ENCODE results near the gene REC114. TPM values are rescaled to one million over a fixed set of nuclear protein-coding genes. Genes with fewer than 3 reads are reported as not detected.
"Not testable (repeated sequence)": the region's sequence is repeated elsewhere in the genome, so short reads cannot be mapped to it uniquely, and the experiment has no call there.

REC114 gene
- total RNA-seq, result not detected
- long read RNA-seq, partial matches to known transcripts, result 0 of 7 reads
- long read RNA-seq, other reads (novel, unspliced or antisense), result 7 of 7 reads

GRCh38 chr15:73442968-73443367, at the start of gene REC114:
Gene REC114 (plus strand): TSS chr15:73443164. CDS start chr15:73443186, 22 bp downstream.
- intact Hi-C loops (cut with DNase I), result no loop called here
- no peak within 1 kb of the TSS for H3K27ac ChIP-seq
- no peaks in the 10 kb centered on the region for H3K9me3 ChIP-seq
- no peak for ATAC-seq
- DNase-seq, result no peak
- H3K4me3 ChIP-seq, result no peak within 1 kb of the TSS
- no peak for TF ChIP-seq CTCF (IDR thresholded peaks at IDR 0.05)
- H3K4me1 ChIP-seq, result no peaks in the 10 kb centered on the region
- H3K27me3 ChIP-seq (ENCODE audit: low read depth), result peaks cover 3% of the 10 kb centered on the region
- H3K36me3 ChIP-seq, result no peaks in the 10 kb centered on the region

- peaks cover 4% of the 10 kb centered on the region for H3K27me3 ChIP-seq (ENCODE audit: low read depth)
- no peaks in the 10 kb centered on the region for H3K9me3 ChIP-seq
- intact Hi-C loops (cut with DNase I), result no loop called here
- TF ChIP-seq CTCF (IDR thresholded peaks at IDR 0.05), result no peak
- no peak for DNase-seq
- H3K4me1 ChIP-seq, result no peaks in the 10 kb centered on the region
- no peak for ATAC-seq
- no peak overlapping the region for H3K27ac ChIP-seq
- H3K36me3 ChIP-seq, result no peaks in the 10 kb centered on the region
- no peak overlapping the region for H3K4me3 ChIP-seq
These were observed 49.6 kb upstream of the REC114 start for GRCh38 chr15:73393336-73393735.

- no peak for ATAC-seq
These were observed 48.2 kb upstream of the REC114 start for GRCh38 chr15:73394782-73395181.

GRCh38 chr15:73395671-73396070, 47.3 kb upstream of the REC114 start:
- Histone ChIP-seq H3K27me3 (ENCODE audit: low read depth) (peaks cover 4% of the 10 kb centered on the region), H3K9me3 (no peaks in the 10 kb centered on the region), H3K4me1 (no peaks in the 10 kb centered on the region), H3K4me3 (no peak overlapping the region), H3K27ac (no peak overlapping the region), H3K36me3 (no peaks in the 10 kb centered on the region)
- intact Hi-C loops (cut with DNase I), result no loop called here
- ATAC-seq (no peak), DNase-seq (no peak)
- TF ChIP-seq CTCF (IDR thresholded peaks at IDR 0.05), result no peak

More at GRCh38 chr15:73394782-73395181, 48.2 kb upstream of the REC114 start:
- Histone ChIP-seq H3K4me3 (no peak overlapping the region), H3K9me3 (no peaks in the 10 kb centered on the region), H3K4me1 (no peaks in the 10 kb centered on the region), H3K27ac (no peak overlapping the region), H3K27me3 (ENCODE audit: low read depth) (peaks cover 4% of the 10 kb centered on the region), H3K36me3 (no peaks in the 10 kb centered on the region)
- TF ChIP-seq CTCF (IDR thresholded peaks at IDR 0.05), result no peak
- intact Hi-C loops (cut with DNase I), result no loop called here
- no peak for DNase-seq

GRCh38 chr15:73397461-73397860, 45.5 kb upstream of the REC114 start:
- peaks cover 4% of the 10 kb centered on the region for H3K27me3 ChIP-seq (ENCODE audit: low read depth)
- no peak overlapping the region for H3K27ac ChIP-seq
- no peak overlapping the region for H3K4me3 ChIP-seq
- no peaks in the 10 kb centered on the region for H3K36me3 ChIP-seq
- TF ChIP-seq CTCF (IDR thresholded peaks at IDR 0.05), result no peak
- intact Hi-C loops (cut with DNase I), result no loop called here
- H3K9me3 ChIP-seq, result no peaks in the 10 kb centered on the region
- no peaks in the 10 kb centered on the region for H3K4me1 ChIP-seq
- ATAC-seq (no peak), DNase-seq (no peak)

- H3K36me3 ChIP-seq, result no peaks in the 10 kb centered on the region
- no peak for DNase-seq
- ATAC-seq, result no peak
These were observed 44.1 kb upstream of the REC114 start for GRCh38 chr15:73398861-73399260.

GRCh38 chr15:73400222-73400621, 42.7 kb upstream of the REC114 start:
- H3K9me3 ChIP-seq; intact Hi-C loops (cut with DNase I): not testable (repeated sequence)

More at GRCh38 chr15:73398861-73399260, 44.1 kb upstream of the REC114 start:
- H3K27ac ChIP-seq, result no peak overlapping the region
- no peak overlapping the region for H3K4me3 ChIP-seq
- intact Hi-C loops (cut with DNase I), result no loop called here
- H3K27me3 ChIP-seq (ENCODE audit: low read depth), result peaks cover 4% of the 10 kb centered on the region
- H3K9me3 ChIP-seq, result no peaks in the 10 kb centered on the region
- no peak for TF ChIP-seq CTCF (IDR thresholded peaks at IDR 0.05)
- no peaks in the 10 kb centered on the region for H3K4me1 ChIP-seq

More at GRCh38 chr15:73400222-73400621, 42.7 kb upstream of the REC114 start:
- H3K36me3 ChIP-seq; H3K4me1 ChIP-seq; H3K4me3 ChIP-seq; DNase-seq; ATAC-seq; H3K27ac ChIP-seq; H3K27me3 ChIP-seq (ENCODE audit: low read depth): not testable (repeated sequence)
